Measurements from ENCODE around the gene IFI30. TPM values are rescaled to one million over a fixed set of nuclear protein-coding genes. Genes with fewer than 3 reads are reported as not detected.

IFI30 gene
- polyA plus RNA-seq, 3 donors = 3,608 to 6,022 (median 4,550) TPM

DNA sequence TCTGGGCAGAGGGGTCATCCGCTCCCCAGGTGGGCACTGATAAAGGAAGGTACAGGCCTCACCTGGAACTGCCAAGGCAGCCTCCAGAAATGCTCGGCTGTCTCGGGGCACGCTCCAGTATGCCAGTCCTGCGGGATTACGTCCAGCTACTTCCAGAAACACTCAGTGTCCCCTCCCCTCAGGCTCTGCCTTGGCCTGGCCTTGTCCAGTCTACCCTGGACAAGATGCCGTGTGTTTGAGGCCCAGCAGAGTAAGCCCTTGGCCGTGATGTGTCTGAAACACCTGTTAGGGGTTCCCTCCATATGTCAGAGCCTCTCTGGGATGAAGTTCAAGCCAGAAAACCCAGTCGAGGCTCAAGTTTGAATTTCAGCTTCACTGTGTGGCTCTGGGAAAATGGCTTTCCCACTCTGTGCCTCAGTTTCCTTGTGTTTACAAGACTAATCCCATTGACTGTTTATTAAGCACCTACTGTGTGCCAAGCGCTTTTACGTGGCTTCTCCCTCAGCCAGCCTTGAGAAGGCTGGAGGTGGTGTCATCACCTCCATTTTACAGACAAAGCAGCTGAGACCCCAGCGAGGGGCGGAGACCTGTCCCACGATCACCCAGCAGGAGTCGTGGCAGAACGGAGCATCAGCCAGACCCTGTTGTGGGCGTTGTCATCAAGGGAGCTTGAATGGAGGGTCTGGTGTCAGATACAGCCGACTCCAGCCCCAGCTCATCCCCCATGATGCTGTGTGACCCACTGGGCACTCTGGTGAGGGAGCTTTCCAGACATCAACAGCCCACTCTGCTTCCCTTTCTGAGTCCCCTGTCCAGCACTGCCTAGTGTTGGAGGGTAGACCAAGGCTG, 22.6 kb upstream of the IFI30 start:
- peak overlapping the region in 1 of 3 experiments; percentile 92 for H3K4me3 ChIP-seq (replicated peaks in 1 of 3; ENCODE audit: low read depth in 2 of 3, low read length in 3 of 3)
- no peaks in the 10 kb centered on the region for H3K27me3 ChIP-seq (ENCODE audit: control insufficient read depth in 2 of 2, insufficient read depth in 2 of 2, low read length in 2 of 2)
- peak overlapping the region in 4 of 7 donors; percentile 54 to 98 (median 96) for H3K27ac Mint-ChIP-seq
- H3K4me3 Mint-ChIP-seq = peak overlapping the region; percentile 87 to 93
- H3K79me2 ChIP-seq (ENCODE audit: insufficient read depth, low read length) = peaks cover 13% of the 10 kb centered on the region
- H3K27me3 Mint-ChIP-seq (ENCODE audit: low read depth in 3 of 3) = peaks cover 0 to 2% (median 1%) of the 10 kb centered on the region in 3 donors
- peaks cover 33 to 53% of the 10 kb centered on the region in 2 donors for H3K36me3 Mint-ChIP-seq
- TF ChIP-seq, protein P1, sequence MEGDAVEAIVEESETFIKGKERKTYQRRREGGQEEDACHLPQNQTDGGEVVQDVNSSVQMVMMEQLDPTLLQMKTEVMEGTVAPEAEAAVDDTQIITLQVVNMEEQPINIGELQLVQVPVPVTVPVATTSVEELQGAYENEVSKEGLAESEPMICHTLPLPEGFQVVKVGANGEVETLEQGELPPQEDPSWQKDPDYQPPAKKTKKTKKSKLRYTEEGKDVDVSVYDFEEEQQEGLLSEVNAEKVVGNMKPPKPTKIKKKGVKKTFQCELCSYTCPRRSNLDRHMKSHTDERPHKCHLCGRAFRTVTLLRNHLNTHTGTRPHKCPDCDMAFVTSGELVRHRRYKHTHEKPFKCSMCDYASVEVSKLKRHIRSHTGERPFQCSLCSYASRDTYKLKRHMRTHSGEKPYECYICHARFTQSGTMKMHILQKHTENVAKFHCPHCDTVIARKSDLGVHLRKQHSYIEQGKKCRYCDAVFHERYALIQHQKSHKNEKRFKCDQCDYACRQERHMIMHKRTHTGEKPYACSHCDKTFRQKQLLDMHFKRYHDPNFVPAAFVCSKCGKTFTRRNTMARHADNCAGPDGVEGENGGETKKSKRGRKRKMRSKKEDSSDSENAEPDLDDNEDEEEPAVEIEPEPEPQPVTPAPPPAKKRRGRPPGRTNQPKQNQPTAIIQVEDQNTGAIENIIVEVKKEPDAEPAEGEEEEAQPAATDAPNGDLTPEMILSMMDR (IDR thresholded peaks at IDR 0.05) = no peak
- peaks cover 0 to 3% (median 0%) of the 10 kb centered on the region in 7 donors for H3K9me3 Mint-ChIP-seq
- H3K4me2 ChIP-seq (replicated peaks; ENCODE audit: extremely low read depth, low read length, poor library complexity, severe bottlenecking) = peak overlapping the region; percentile 98
- DNase-seq = no peak
- no peak overlapping the region for H2AFZ ChIP-seq (ENCODE audit: insufficient read depth, low read depth, low read length, poor library complexity, severe bottlenecking)
- peaks cover 23% of the 10 kb centered on the region for H3K4me1 Mint-ChIP-seq
- no peaks in the 10 kb centered on the region for H3K9me3 ChIP-seq (replicated peaks in 1 of 2; ENCODE audit: control insufficient read depth in 1 of 2, insufficient read depth in 1 of 2, low read length in 2 of 2)
- H4K20me1 ChIP-seq (ENCODE audit: insufficient read depth, low read length) = peaks cover 41% of the 10 kb centered on the region
- intact Hi-C loops (cut with micrococcal nuclease) = loop anchor here (5.0 to 10.0 kb wide), 4 partner anchors 34 to 144 kb away; partner anchors contain the start of genes ARRDC2 (in 1 of the 2), MPV17L2 (in 1 of the 2) and RAB3A (in 1 of the 2)
- H3K9ac ChIP-seq (ENCODE audit: insufficient read depth, low read length, poor library complexity, severe bottlenecking) = peak overlapping the region; percentile 95
- WGBS (ENCODE audit: insufficient coverage) = 93% methylated on average over 16 of the region's 18 CpGs
- peaks cover 38 to 50% of the 10 kb centered on the region in 2 donors for H3K36me3 ChIP-seq (replicated peaks in 1 of 2; ENCODE audit: control insufficient read depth in 1 of 2, insufficient read depth in 2 of 2, low read length in 2 of 2)
- H3K4me1 ChIP-seq (ENCODE audit: control insufficient read depth in 1 of 2, insufficient read depth in 2 of 2, low read length in 2 of 2) = peaks cover 22 to 32% of the 10 kb centered on the region in 2 donors
- H3K27ac ChIP-seq (ENCODE audit: low read depth in 1 of 2, low read length in 2 of 2) = peak overlapping the region; percentile 3 to 94

DNA sequence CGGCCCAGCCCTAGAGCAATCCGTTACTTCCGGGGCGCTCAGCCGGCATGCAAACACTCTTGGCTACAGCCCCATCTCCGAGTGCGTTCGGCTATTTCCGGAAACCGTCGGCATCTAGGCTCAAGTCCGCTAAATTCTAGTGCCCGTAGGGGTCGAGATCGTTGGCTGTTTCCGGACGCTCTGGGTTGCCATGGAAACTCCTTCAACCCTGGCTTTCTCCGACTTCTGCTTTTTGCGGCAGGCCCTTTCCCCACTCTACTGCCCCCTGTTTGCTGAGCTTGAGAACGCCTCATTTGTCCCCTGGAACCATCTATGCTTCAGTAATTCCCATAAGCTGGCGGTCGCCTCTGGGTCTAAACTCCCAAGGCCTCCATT, 21.2 kb upstream of the IFI30 start:
- H3K4me1 Mint-ChIP-seq = peaks cover 36% of the 10 kb centered on the region
- intact Hi-C loops (cut with micrococcal nuclease) = loop anchor here (5.0 to 10.0 kb wide), 4 partner anchors 35 to 145 kb away; partner anchors contain the start of genes ARRDC2 (in 1 of the 2), MPV17L2 (in 1 of the 2) and RAB3A (in 1 of the 2)
- Histone ChIP-seq H3K27me3 (ENCODE audit: control insufficient read depth in 2 of 2, insufficient read depth in 2 of 2, low read length in 2 of 2) (no peaks in the 10 kb centered on the region), H3K9me3 (replicated peaks in 1 of 2; ENCODE audit: control insufficient read depth in 1 of 2, insufficient read depth in 1 of 2, low read length in 2 of 2) (no peaks in the 10 kb centered on the region), H3K9ac (ENCODE audit: insufficient read depth, low read length, poor library complexity, severe bottlenecking) (peak overlapping the region; percentile 95), H4K20me1 (ENCODE audit: insufficient read depth, low read length) (peaks cover 37% of the 10 kb centered on the region), H3K4me1 (ENCODE audit: control insufficient read depth in 1 of 2, insufficient read depth in 2 of 2, low read length in 2 of 2) (peaks cover 30 to 42% of the 10 kb centered on the region in 2 donors), H3K79me2 (ENCODE audit: insufficient read depth, low read length) (peaks cover 13% of the 10 kb centered on the region), H3K36me3 (replicated peaks in 1 of 2; ENCODE audit: control insufficient read depth in 1 of 2, insufficient read depth in 2 of 2, low read length in 2 of 2) (peaks cover 31 to 42% of the 10 kb centered on the region in 2 donors), H3K27ac (ENCODE audit: low read depth in 1 of 2, low read length in 2 of 2) (peak overlapping the region; percentile 94 to 100), H2AFZ (ENCODE audit: insufficient read depth, low read depth, low read length, poor library complexity, severe bottlenecking) (peak overlapping the region; percentile 91), H3K4me2 (replicated peaks; ENCODE audit: extremely low read depth, low read length, poor library complexity, severe bottlenecking) (peak overlapping the region; percentile 98), H3K4me3 (replicated peaks in 1 of 3; ENCODE audit: low read depth in 2 of 3, low read length in 3 of 3) (peak overlapping the region; percentile 65 to 92 (median 89))
- H3K27me3 Mint-ChIP-seq (ENCODE audit: low read depth in 3 of 3) = peaks cover 0 to 2% (median 1%) of the 10 kb centered on the region in 3 donors
- peak overlapping the region; percentile 87 to 93 for H3K4me3 Mint-ChIP-seq
- TF ChIP-seq, protein P1 (IDR thresholded peaks at IDR 0.05) = peak; percentile 93
- H3K27ac Mint-ChIP-seq = peak overlapping the region; percentile 95 to 99 (median 97)
- peak; percentile 99 to 100 (median 100) for DNase-seq
- H3K36me3 Mint-ChIP-seq = peaks cover 25 to 44% of the 10 kb centered on the region in 2 donors
- 0% methylated on average over 22 of the region's 22 CpGs for WGBS (ENCODE audit: insufficient coverage)
- peaks cover 0 to 1% (median 0%) of the 10 kb centered on the region in 7 donors for H3K9me3 Mint-ChIP-seq

Data from CD14-positive monocyte (primary cell).